ENCODE results near the gene PRXL2B. TPM values are rescaled to one million over a fixed set of nuclear protein-coding genes. Genes with fewer than 3 reads are reported as not detected.

The PRXL2B gene
- total RNA-seq, 2 experiments from 2014 or later = 23.7 to 36.8 TPM

GRCh38 chr1:2638466-2639115 lies 52.0 kb downstream of the PRXL2B start:
- H3K4me1 Mint-ChIP-seq = no peaks in the 10 kb centered on the region
- ATAC-seq = no peak
- intact Hi-C loops (cut with DNase I, micrococcal nuclease) = no loop called here
- ChIA-PET CTCF (no interaction called here), POLR2A (no interaction called here)
- no peaks in the 10 kb centered on the region for H3K36me3 Mint-ChIP-seq (ENCODE audit: low read depth)
- peaks cover 4% of the 10 kb centered on the region for H3K9me3 Mint-ChIP-seq (ENCODE audit: low read depth)
- DNase-seq = no peak
- H3K4me3 Mint-ChIP-seq = no peak overlapping the region
- no peak overlapping the region for H3K27ac Mint-ChIP-seq
- H3K27me3 Mint-ChIP-seq = no peaks in the 10 kb centered on the region

- CTCF ChIA-PET = interaction anchor here (0.6 kb wide), 1 partner anchor 1214 kb away, joined by 3 read pairs; no protein-coding TSS in a partner anchor
- ATAC-seq (no peak), DNase-seq (no peak)
- intact Hi-C loops (cut with DNase I, micrococcal nuclease) = no loop called here
- Mint-ChIP-seq H3K4me3 (no peak overlapping the region), H3K27me3 (no peaks in the 10 kb centered on the region), H3K36me3 (ENCODE audit: low read depth) (no peaks in the 10 kb centered on the region), H3K27ac (no peak overlapping the region), H3K9me3 (ENCODE audit: low read depth) (peaks cover 4% of the 10 kb centered on the region), H3K4me1 (no peaks in the 10 kb centered on the region)
- POLR2A ChIA-PET = no interaction called here
These were observed 52.6 kb downstream of the PRXL2B start for GRCh38 chr1:2639203-2639602.

GRCh38 chr1:2639607-2640521 lies 53.3 kb downstream of the PRXL2B start:
- Mint-ChIP-seq H3K27ac (no peak overlapping the region), H3K9me3 (ENCODE audit: low read depth) (peaks cover 4% of the 10 kb centered on the region), H3K27me3 (no peaks in the 10 kb centered on the region), H3K4me3 (no peak overlapping the region), H3K4me1 (no peaks in the 10 kb centered on the region), H3K36me3 (ENCODE audit: low read depth) (no peaks in the 10 kb centered on the region)
- DNase-seq (no peak), ATAC-seq (no peak)
- ChIA-PET CTCF (interaction anchor here (0.6 kb wide), 1 partner anchor 1215 kb away, joined by 3 read pairs; no protein-coding TSS in a partner anchor), POLR2A (no interaction called here)
- intact Hi-C loops (cut with DNase I, micrococcal nuclease) = loop anchor here (5.0 to 10.0 kb wide), 2 partner anchors 228 to 1135 kb away; partner anchors contain the start of genes PEX10 (in 1 of the 2) and SMIM1 (in 1 of the 2)

GRCh38 chr1:2640626-2641025 lies 54.0 kb downstream of the PRXL2B start:
- ChIA-PET CTCF (no interaction called here), POLR2A (no interaction called here)
- intact Hi-C loops (cut with DNase I, micrococcal nuclease) = loop anchor here (5.0 to 10.0 kb wide), 2 partner anchors 228 to 1134 kb away; partner anchors contain the start of genes PEX10 (in 1 of the 2) and SMIM1 (in 1 of the 2)
- H3K36me3 Mint-ChIP-seq (ENCODE audit: low read depth) = no peaks in the 10 kb centered on the region
- H3K4me3 Mint-ChIP-seq = no peak overlapping the region
- no peaks in the 10 kb centered on the region for H3K4me1 Mint-ChIP-seq
- peaks cover 4% of the 10 kb centered on the region for H3K9me3 Mint-ChIP-seq (ENCODE audit: low read depth)
- H3K27ac Mint-ChIP-seq = no peak overlapping the region
- H3K27me3 Mint-ChIP-seq = no peaks in the 10 kb centered on the region
- ATAC-seq (no peak), DNase-seq (no peak)

Other genes with a start within 250 kb of the PRXL2B start
- gene MORN1, start 195.2 kb upstream of the PRXL2B start, total RNA-seq = 1 to 10 TPM; 5.1 to 6.1 TPM
- gene RER1, start 194.9 kb upstream of the PRXL2B start, total RNA-seq = 100 to 1,000 TPM; 146 to 152 TPM
- gene PEX10, start 174.2 kb upstream of the PRXL2B start, total RNA-seq = 10 to 100 TPM; 15.1 to 17.7 TPM
- 1 to 10 TPM; 5.1 to 6.3 TPM for gene PLCH2, start 110.5 kb upstream of the PRXL2B start, total RNA-seq
- 10 to 100 TPM; 32.4 to 39.2 TPM for gene PANK4, start 60.2 kb upstream of the PRXL2B start, total RNA-seq
- under 1 TPM in 1 of 2 experiments, not detected in 1; 0.14 TPM for gene HES5, start 56.5 kb upstream of the PRXL2B start, total RNA-seq
- 100 to 1,000 TPM; 135 to 145 TPM for gene TNFRSF14, start 30.4 kb upstream of the PRXL2B start, total RNA-seq
- gene MMEL1, start 46.2 kb downstream of the PRXL2B start, total RNA-seq = 1 to 10 TPM in 1 of 2 experiments, under 1 TPM in 1; 0.97 to 1.4 TPM
- gene TTC34, start 214.9 kb downstream of the PRXL2B start, total RNA-seq = 1 to 10 TPM; 1.3 TPM